Tibial nerve (tissue), 4 donors: ENCODE data around the gene CR1L. TPM values are rescaled to one million over a fixed set of nuclear protein-coding genes. Genes with fewer than 3 reads are reported as not detected.

Experiments
- DNase-seq, 2 donors: peaks; one replicate each; pipeline ENCODE4 v3.0.0-alpha.2; 2019; ENCODE audit warnings: low spot score in 2 of 2
- H3K27ac ChIP-seq, 4 donors: fragments of 200-600 bp; sonication (generic) in 3 of 4; one replicate each; pipeline ENCODE4 v1.5.1; 2017 to 2019; ENCODE audit warnings: mild to moderate bottlenecking in 1 of 4
- H3K27me3 ChIP-seq, 2 donors: fragments of 200-600 bp; sonication (generic) in 1 of 2; one replicate each; pipeline versions ENCODE4 v1.5.1 to v1.6.0; 2017 to 2019
- H3K36me3 ChIP-seq, 3 donors: fragments of 200-600 bp; sonication (generic); one replicate each; pipeline ENCODE4 v1.5.1; 2018 to 2019
- H3K4me1 ChIP-seq, 4 donors: fragments of 200-600 bp; sonication (generic) in 3 of 4; one replicate each; pipeline ENCODE4 v1.5.1; 2017 to 2019
- H3K4me3 ChIP-seq, 4 donors: fragments of 200-600 bp; sonication (generic) in 3 of 4; one replicate each; pipeline ENCODE4 v1.5.1; 2017 to 2019; ENCODE audit warnings: mild to moderate bottlenecking in 1 of 4, moderate library complexity in 1 of 4
- H3K9me3 ChIP-seq, 4 donors: fragments of 200-600 bp; sonication (generic) in 3 of 4; one replicate each; pipeline ENCODE4 v1.5.1; 2017 to 2019
- CTCF ChIP-seq, 5 experiments: fragments of 200-600 bp in 3 of 5; fragments of 450-650 bp in 2 of 5; sonication (generic) in 3 of 5; IDR thresholded peaks; one replicate each; pipeline ENCODE4 v1.5.1; 2016 to 2019; ENCODE audit warnings: antibody characterized with exemption in 5 of 5, mild to moderate bottlenecking in 3 of 5, moderate library complexity in 2 of 5
- EP300 ChIP-seq, 2 donors: sonication (generic); formaldehyde crosslinking; IDR thresholded peaks; one replicate each; pipeline ENCODE4 v1.6.1; 2017; ENCODE audit warnings: antibody characterized with exemption in 2 of 2, mild to moderate bottlenecking in 1 of 2
- POLR2A ChIP-seq, 2 donors: fragments of 450-650 bp; IDR thresholded peaks; one replicate each; pipeline ENCODE4 v1.6.1; 2017; ENCODE audit warnings: antibody characterized with exemption in 2 of 2, mild to moderate bottlenecking in 2 of 2, moderate library complexity in 2 of 2
- WGBS, 2 donors: methylation state at CpG; one replicate each; pipeline ENCODE4 v1.1.5; 2018; 5-methylcytosine and 5-hydroxymethylcytosine counted together
- total RNA-seq, 4 donors: library from RNA; depleted of rRNA; stranded (reverse); fragments of >200 nt; gene quantifications; one replicate each; pipeline ENCODE4 v1.1.0, GENCODE V29; 2016

CR1L gene
- total RNA-seq, 4 donors from 2014 or later, result 1.0 TPM; not detected in 3

GRCh38 chr1:207752456-207752998, 107.6 kb downstream of the CR1L start:
- 0 to 1% methylated on average over 20 to 30 of the region's 30 CpGs for WGBS, 2 donors
- no peak for TF ChIP-seq POLR2A (IDR thresholded peaks at IDR 0.05)
- TF ChIP-seq EP300 (IDR thresholded peaks at IDR 0.05), result no peak
- no peak for TF ChIP-seq CTCF (IDR thresholded peaks at IDR 0.05)
- peaks cover 0 to 57% (median 20%) of the 10 kb centered on the region in 4 donors for H3K4me1 ChIP-seq
- H3K27ac ChIP-seq, result peak overlapping the region; percentile 54 to 87 (median 82)
- peak overlapping the region; percentile 61 to 96 (median 70) for H3K4me3 ChIP-seq
- H3K36me3 ChIP-seq, result peaks cover 0 to 3% (median 0%) of the 10 kb centered on the region in 3 donors
- DNase-seq, result no peak
- H3K9me3 ChIP-seq, result no peaks in the 10 kb centered on the region
- no peaks in the 10 kb centered on the region for H3K27me3 ChIP-seq

GRCh38 chr1:207753611-207754010, 108.7 kb downstream of the CR1L start:
- Histone ChIP-seq H3K4me3 (no peak overlapping the region), H3K4me1 (peaks cover 0 to 68% (median 20%) of the 10 kb centered on the region in 4 donors)

GRCh38 chr1:207754011-207754410, 109.1 kb downstream of the CR1L start:
- H3K27me3 ChIP-seq, result no peaks in the 10 kb centered on the region
- H3K36me3 ChIP-seq, result peaks cover 0 to 13% (median 6%) of the 10 kb centered on the region in 3 donors
- DNase-seq, result no peak
- H3K9me3 ChIP-seq, result no peaks in the 10 kb centered on the region
- H3K4me3 ChIP-seq, result no peak overlapping the region
- no peak overlapping the region for H3K27ac ChIP-seq
- TF ChIP-seq CTCF (IDR thresholded peaks at IDR 0.05) (no peak), EP300 (IDR thresholded peaks at IDR 0.05) (no peak), POLR2A (IDR thresholded peaks at IDR 0.05) (no peak)
- peaks cover 0 to 68% (median 20%) of the 10 kb centered on the region in 4 donors for H3K4me1 ChIP-seq
- WGBS, 2 donors, result 68 to 72% methylated on average over 4 of the region's 4 CpGs

More at GRCh38 chr1:207753611-207754010, 108.7 kb downstream of the CR1L start:
- Histone ChIP-seq H3K27me3 (no peaks in the 10 kb centered on the region), H3K27ac (no peak overlapping the region), H3K9me3 (no peaks in the 10 kb centered on the region), H3K36me3 (peaks cover 0 to 9% (median 6%) of the 10 kb centered on the region in 3 donors)
- 72 to 74% methylated on average over 7 of the region's 7 CpGs for WGBS, 2 donors
- no peak for DNase-seq
- TF ChIP-seq CTCF (IDR thresholded peaks at IDR 0.05), result no peak
- no peak for TF ChIP-seq POLR2A (IDR thresholded peaks at IDR 0.05)
- TF ChIP-seq EP300 (IDR thresholded peaks at IDR 0.05), result no peak

- no peak for DNase-seq
- no peak overlapping the region for H3K4me3 ChIP-seq
- peaks cover 0 to 23% (median 6%) of the 10 kb centered on the region in 3 donors for H3K36me3 ChIP-seq
- WGBS, 2 donors, result 75 to 76% methylated on average over 7 of the region's 7 CpGs
- H3K9me3 ChIP-seq, result no peaks in the 10 kb centered on the region
- peaks cover 0 to 66% (median 20%) of the 10 kb centered on the region in 4 donors for H3K4me1 ChIP-seq
- no peaks in the 10 kb centered on the region for H3K27me3 ChIP-seq
- H3K27ac ChIP-seq, result no peak overlapping the region
- TF ChIP-seq CTCF (IDR thresholded peaks at IDR 0.05) (no peak), POLR2A (IDR thresholded peaks at IDR 0.05) (no peak), EP300 (IDR thresholded peaks at IDR 0.05) (no peak)
Measured at GRCh38 chr1:207754974-207755700, 110.2 kb downstream of the CR1L start.
